ENCODE data around the gene STKLD1. TPM values are rescaled to one million over a fixed set of nuclear protein-coding genes. Genes with fewer than 3 reads are reported as not detected.

STKLD1 gene
- total and polyA plus RNA-seq, 2 donors (not counting 1 experiment from before 2014, with no cell fraction given): 0.18 to 1.1 TPM

DNA sequence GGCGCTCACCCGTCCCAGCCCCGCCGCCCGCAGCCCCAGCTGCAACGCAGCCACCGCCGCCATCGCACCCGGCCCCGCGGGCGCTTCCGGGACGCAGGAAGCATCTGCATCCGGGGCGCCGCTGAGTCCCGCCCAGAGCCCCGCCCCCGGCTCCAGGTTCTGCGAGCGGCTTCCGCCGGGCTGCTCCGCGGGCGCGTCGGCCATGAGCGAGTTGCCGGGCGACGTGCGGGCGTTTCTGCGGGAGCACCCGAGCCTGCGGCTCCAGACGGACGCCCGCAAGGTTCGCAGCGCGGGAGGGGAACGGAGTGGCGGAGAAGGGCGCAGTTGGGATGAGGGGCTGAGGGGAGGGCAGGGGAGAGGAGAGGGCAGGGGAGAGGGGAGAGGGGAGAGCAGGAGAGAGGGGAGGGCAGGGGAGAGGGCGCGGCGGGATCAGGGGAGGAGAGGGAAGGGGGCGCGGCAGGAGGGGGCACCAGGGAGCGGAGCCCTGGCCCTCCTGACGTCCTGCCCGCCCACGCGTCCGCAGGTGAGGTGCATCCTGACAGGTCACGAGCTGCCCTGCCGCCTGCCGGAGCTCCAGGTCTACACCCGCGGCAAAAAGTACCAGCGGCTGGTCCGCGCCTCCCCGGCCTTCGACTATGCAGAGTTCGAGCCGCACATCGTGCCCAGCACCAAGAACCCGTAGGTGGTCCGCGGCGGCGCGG, 19.6 kb upstream of the STKLD1 start, which contains the start of the genes SURF1 and SURF2:
SURF1 (minus strand) TSS at position 97 of the 701 bp plus-strand sequence; CDS start at position 63, 34 bp downstream.
SURF2 (plus strand) TSS at position 160 of the 701 bp plus-strand sequence; CDS start at position 203, 43 bp downstream.
- H3K27me3 ChIP-seq (replicated peaks in 1 of 4; ENCODE audit: control extremely low read depth in 1 of 4, control insufficient read depth in 3 of 4, insufficient read depth in 4 of 4, low read length in 3 of 4): no peaks in the 10 kb centered on the region
- H3K36me3 ChIP-seq (replicated peaks in 1 of 2; ENCODE audit: control extremely low read depth in 1 of 2, control insufficient read depth in 1 of 2, extremely low read depth in 1 of 2, insufficient read depth in 2 of 2, low read length in 1 of 2): peaks cover 0 to 52% of the 10 kb centered on the region in 2 experiments
- H3K4me1 Mint-ChIP-seq: peaks cover 32% of the 10 kb centered on the region
- H4K20me1 ChIP-seq (ENCODE audit: control insufficient read depth, insufficient read depth, low read length, poor library complexity, severe bottlenecking): peaks cover 38% of the 10 kb centered on the region
- H2AFZ ChIP-seq (ENCODE audit: insufficient read depth, low read depth, low read length, poor library complexity, severe bottlenecking): peak within 1 kb of the TSS; percentile 93
- no peak for TF ChIP-seq EZH2 (IDR thresholded peaks at IDR 0.05; ENCODE audit: borderline replicate concordance, insufficient read depth, low read depth, low read length, poor library complexity, severe bottlenecking)
- TF ChIP-seq, protein P1, sequence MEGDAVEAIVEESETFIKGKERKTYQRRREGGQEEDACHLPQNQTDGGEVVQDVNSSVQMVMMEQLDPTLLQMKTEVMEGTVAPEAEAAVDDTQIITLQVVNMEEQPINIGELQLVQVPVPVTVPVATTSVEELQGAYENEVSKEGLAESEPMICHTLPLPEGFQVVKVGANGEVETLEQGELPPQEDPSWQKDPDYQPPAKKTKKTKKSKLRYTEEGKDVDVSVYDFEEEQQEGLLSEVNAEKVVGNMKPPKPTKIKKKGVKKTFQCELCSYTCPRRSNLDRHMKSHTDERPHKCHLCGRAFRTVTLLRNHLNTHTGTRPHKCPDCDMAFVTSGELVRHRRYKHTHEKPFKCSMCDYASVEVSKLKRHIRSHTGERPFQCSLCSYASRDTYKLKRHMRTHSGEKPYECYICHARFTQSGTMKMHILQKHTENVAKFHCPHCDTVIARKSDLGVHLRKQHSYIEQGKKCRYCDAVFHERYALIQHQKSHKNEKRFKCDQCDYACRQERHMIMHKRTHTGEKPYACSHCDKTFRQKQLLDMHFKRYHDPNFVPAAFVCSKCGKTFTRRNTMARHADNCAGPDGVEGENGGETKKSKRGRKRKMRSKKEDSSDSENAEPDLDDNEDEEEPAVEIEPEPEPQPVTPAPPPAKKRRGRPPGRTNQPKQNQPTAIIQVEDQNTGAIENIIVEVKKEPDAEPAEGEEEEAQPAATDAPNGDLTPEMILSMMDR (IDR thresholded peaks at IDR 0.05): peak; percentile 33
- H3K27me3 Mint-ChIP-seq: no peaks in the 10 kb centered on the region
- peak within 1 kb of the TSS; percentile 39 to 91 (median 75) for H3K4me3 ChIP-seq (ENCODE audit: control extremely low read depth in 1 of 5, extremely low read depth in 1 of 5, insufficient read depth in 1 of 5, low read depth in 2 of 5, low read length in 4 of 5)
- H3K27ac Mint-ChIP-seq: peak within 1 kb of the TSS; percentile 83
- H3K4me2 ChIP-seq (replicated peaks; ENCODE audit: low read depth, low read length, poor library complexity, severe bottlenecking): peak within 1 kb of the TSS; percentile 98
- peak within 1 kb of the TSS; percentile 87 for H3K9ac ChIP-seq (ENCODE audit: low read length)
- peak within 1 kb of the TSS; percentile 89 for H3K4me3 Mint-ChIP-seq
- peaks cover 0 to 8% (median 0%) of the 10 kb centered on the region in 3 donors for H3K9me3 ChIP-seq (ENCODE audit: control extremely low read depth in 1 of 3, control insufficient read depth in 2 of 3, insufficient read depth in 1 of 3, low read length in 2 of 3)
- intact Hi-C loops (cut with micrococcal nuclease): loop anchor here (1.0 to 10.0 kb wide), 3 partner anchors 8 to 172 kb away; partner anchors contain the start of genes MED22, RPL7A, STKLD1 and SURF4
- peak; percentile 88 for DNase-seq
- POLR2A ChIA-PET: interaction anchor here (0.6 to 1.9 kb wide), 4 partner anchors 9 to 122 kb away, joined by 3 to 18 read pairs (median 4); partner anchors contain the start of genes MED22, RPL7A and STKLD1
- no peaks in the 10 kb centered on the region for H3K9me3 Mint-ChIP-seq (ENCODE audit: insufficient read depth)
- peaks cover 54% of the 10 kb centered on the region for H3K79me2 ChIP-seq (ENCODE audit: control insufficient read depth, insufficient read depth, low read length)
- peak; percentile 88 for ATAC-seq (ENCODE audit: low read depth)
- under 1% methylated on average over 78 of the region's 78 CpGs for WGBS (ENCODE audit: insufficient coverage)
- CTCF ChIA-PET: interaction anchor here (0.7 to 2.0 kb wide), 8 partner anchors 8 to 170 kb away, joined by 3 to 11 read pairs (median 3); partner anchors contain the start of gene RPL7A
- H3K4me1 ChIP-seq (ENCODE audit: control insufficient read depth in 2 of 2, insufficient read depth in 2 of 2, low read length in 2 of 2): peaks cover 16 to 29% of the 10 kb centered on the region in 2 donors
- peak within 1 kb of the TSS; percentile 55 to 90 for H3K27ac ChIP-seq (ENCODE audit: low read length in 2 of 2)
